ENCODE data around the gene PCDHGA2. TPM values are rescaled to one million over a fixed set of nuclear protein-coding genes. Genes with fewer than 3 reads are reported as not detected.

The PCDHGA2 gene
- 0.21 and 0.26 TPM in 2 replicates for polyA plus RNA-seq
- polyA minus RNA-seq: 1.0 and 1.2 TPM in 2 replicates

DNA sequence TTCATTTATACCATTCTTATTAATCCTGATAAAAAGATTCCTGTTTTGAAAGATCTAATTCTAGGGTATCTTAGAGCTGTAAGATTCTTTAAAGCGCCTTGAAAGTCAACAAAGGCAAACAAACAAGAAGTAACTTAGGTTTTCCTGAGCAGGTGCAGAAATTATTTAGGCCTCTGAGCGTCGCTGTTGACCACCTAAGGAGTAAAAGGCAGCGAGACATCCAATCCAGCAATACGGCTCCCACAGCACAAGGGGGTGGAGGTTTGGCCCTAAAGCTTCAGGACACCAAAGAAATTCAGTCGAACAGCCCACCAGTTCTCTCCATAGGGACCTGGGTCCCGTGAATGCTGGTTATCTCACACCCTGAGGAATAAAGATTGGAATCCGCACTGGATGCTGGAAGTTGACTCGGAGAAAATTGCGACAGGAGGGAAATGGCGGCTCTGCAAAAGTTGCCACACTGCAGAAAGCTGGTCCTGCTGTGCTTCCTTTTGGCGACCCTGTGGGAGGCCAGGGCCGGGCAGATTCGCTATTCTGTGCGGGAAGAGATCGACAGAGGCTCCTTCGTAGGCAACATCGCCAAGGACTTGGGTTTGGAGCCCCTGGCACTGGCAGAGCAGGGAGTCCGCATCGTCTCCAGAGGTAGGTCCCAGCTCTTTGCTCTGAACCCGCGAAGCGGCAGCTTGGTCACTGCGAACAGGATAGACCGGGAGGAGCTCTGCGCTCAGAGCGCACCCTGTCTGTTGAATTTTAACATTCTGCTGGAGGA, at the start of gene PCDHGA2:
TSS of gene PCDHGA2 (plus strand) at position 223 of the 769 bp plus-strand sequence.
- H3F3A ChIP-seq (ENCODE audit: insufficient read depth, low read length, poor library complexity, severe bottlenecking): no peaks in the 10 kb centered on the region
- H4K20me1 ChIP-seq (ENCODE audit: insufficient read depth): no peaks in the 10 kb centered on the region
- no peaks in the 10 kb centered on the region for H3K9me2 ChIP-seq (ENCODE audit: insufficient read depth, low read length)
- TF ChIP-seq EZH2 (IDR thresholded peaks at IDR 0.05; ENCODE audit: borderline replicate concordance, insufficient read depth, low read length, poor library complexity, severe bottlenecking): no peak
- no peak for TF ChIP-seq POLR2AphosphoS5 (IDR thresholded peaks at IDR 0.05)
- TF ChIP-seq, protein P1, sequence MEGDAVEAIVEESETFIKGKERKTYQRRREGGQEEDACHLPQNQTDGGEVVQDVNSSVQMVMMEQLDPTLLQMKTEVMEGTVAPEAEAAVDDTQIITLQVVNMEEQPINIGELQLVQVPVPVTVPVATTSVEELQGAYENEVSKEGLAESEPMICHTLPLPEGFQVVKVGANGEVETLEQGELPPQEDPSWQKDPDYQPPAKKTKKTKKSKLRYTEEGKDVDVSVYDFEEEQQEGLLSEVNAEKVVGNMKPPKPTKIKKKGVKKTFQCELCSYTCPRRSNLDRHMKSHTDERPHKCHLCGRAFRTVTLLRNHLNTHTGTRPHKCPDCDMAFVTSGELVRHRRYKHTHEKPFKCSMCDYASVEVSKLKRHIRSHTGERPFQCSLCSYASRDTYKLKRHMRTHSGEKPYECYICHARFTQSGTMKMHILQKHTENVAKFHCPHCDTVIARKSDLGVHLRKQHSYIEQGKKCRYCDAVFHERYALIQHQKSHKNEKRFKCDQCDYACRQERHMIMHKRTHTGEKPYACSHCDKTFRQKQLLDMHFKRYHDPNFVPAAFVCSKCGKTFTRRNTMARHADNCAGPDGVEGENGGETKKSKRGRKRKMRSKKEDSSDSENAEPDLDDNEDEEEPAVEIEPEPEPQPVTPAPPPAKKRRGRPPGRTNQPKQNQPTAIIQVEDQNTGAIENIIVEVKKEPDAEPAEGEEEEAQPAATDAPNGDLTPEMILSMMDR (IDR thresholded peaks at IDR 0.05; ENCODE audit: poor library complexity, severe bottlenecking): no peak
- no peak for TF ChIP-seq TAF1 (IDR thresholded peaks at IDR 0.05; ENCODE audit: low read depth)
- H3K36me3 ChIP-seq (ENCODE audit: insufficient read depth, low read length): no peaks in the 10 kb centered on the region
- H3K27me3 ChIP-seq (ENCODE audit: insufficient read depth, low read depth, low read length): no peaks in the 10 kb centered on the region
- no peak within 1 kb of the TSS for H3K9ac ChIP-seq (ENCODE audit: low read length)
- no peak within 1 kb of the TSS for H3K4me3 ChIP-seq (ENCODE audit: low read length)
- H2AFZ ChIP-seq (ENCODE audit: low read depth, low read length): no peak within 1 kb of the TSS
- no peak within 1 kb of the TSS for H3K27ac ChIP-seq (ENCODE audit: low read length)
- H3K79me2 ChIP-seq (replicated peaks; ENCODE audit: insufficient read depth, low read length): no peaks in the 10 kb centered on the region
- no peaks in the 10 kb centered on the region for H3K9me3 ChIP-seq (ENCODE audit: low read length)
- H3K4me2 ChIP-seq (ENCODE audit: low read length): no peak within 1 kb of the TSS

DNA sequence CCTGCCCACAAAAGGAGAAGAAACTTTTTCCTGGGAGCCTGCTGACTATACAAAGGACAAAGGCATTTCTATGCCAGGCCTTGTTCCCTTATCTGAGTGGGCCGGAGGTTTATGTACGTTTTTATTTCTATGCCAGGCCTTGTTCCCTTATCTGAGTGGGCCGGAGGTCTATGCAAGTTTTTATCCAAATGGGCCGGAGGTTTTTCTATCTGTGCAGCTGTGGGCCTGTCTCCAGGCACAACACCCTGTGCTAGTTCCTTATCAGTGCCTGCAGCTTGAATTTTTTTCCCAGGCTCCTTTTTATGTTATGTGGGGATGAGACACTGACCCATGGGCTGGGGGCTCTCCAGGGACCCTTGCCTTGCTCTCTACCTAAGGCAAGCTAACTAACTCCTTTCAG, 40.2 kb upstream of the PCDHGA2 start:
- Histone ChIP-seq H3K4me3 (ENCODE audit: low read length) (no peak overlapping the region), H3K27me3 (ENCODE audit: insufficient read depth, low read depth, low read length) (no peaks in the 10 kb centered on the region), H3K27ac (ENCODE audit: low read length) (no peak overlapping the region), H2AFZ (ENCODE audit: low read depth, low read length) (no peak overlapping the region), H4K20me1 (ENCODE audit: insufficient read depth) (no peaks in the 10 kb centered on the region), H3K79me2 (replicated peaks; ENCODE audit: insufficient read depth, low read length) (no peaks in the 10 kb centered on the region), H3K36me3 (ENCODE audit: insufficient read depth, low read length) (no peaks in the 10 kb centered on the region), H3K4me2 (ENCODE audit: low read length) (no peak overlapping the region), H3K9ac (ENCODE audit: low read length) (no peak overlapping the region), H3K9me3 (ENCODE audit: low read length) (no peaks in the 10 kb centered on the region), H3F3A (ENCODE audit: insufficient read depth, low read length, poor library complexity, severe bottlenecking) (no peaks in the 10 kb centered on the region), H3K9me2 (ENCODE audit: insufficient read depth, low read length) (no peaks in the 10 kb centered on the region)
- TF ChIP-seq EP300 (conservative IDR thresholded peaks at IDR 0.05; ENCODE audit: poor library complexity, severe bottlenecking): no peak
- TF ChIP-seq EZH2 (IDR thresholded peaks at IDR 0.05; ENCODE audit: borderline replicate concordance, insufficient read depth, low read length, poor library complexity, severe bottlenecking): no peak
- TF ChIP-seq, protein P2, sequence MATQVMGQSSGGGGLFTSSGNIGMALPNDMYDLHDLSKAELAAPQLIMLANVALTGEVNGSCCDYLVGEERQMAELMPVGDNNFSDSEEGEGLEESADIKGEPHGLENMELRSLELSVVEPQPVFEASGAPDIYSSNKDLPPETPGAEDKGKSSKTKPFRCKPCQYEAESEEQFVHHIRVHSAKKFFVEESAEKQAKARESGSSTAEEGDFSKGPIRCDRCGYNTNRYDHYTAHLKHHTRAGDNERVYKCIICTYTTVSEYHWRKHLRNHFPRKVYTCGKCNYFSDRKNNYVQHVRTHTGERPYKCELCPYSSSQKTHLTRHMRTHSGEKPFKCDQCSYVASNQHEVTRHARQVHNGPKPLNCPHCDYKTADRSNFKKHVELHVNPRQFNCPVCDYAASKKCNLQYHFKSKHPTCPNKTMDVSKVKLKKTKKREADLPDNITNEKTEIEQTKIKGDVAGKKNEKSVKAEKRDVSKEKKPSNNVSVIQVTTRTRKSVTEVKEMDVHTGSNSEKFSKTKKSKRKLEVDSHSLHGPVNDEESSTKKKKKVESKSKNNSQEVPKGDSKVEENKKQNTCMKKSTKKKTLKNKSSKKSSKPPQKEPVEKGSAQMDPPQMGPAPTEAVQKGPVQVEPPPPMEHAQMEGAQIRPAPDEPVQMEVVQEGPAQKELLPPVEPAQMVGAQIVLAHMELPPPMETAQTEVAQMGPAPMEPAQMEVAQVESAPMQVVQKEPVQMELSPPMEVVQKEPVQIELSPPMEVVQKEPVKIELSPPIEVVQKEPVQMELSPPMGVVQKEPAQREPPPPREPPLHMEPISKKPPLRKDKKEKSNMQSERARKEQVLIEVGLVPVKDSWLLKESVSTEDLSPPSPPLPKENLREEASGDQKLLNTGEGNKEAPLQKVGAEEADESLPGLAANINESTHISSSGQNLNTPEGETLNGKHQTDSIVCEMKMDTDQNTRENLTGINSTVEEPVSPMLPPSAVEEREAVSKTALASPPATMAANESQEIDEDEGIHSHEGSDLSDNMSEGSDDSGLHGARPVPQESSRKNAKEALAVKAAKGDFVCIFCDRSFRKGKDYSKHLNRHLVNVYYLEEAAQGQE (IDR thresholded peaks at IDR 0.05; ENCODE audit: borderline replicate concordance): no peak
- no peak for TF ChIP-seq SMC3 (conservative IDR thresholded peaks at IDR 0.05; ENCODE audit: poor library complexity)

DNA sequence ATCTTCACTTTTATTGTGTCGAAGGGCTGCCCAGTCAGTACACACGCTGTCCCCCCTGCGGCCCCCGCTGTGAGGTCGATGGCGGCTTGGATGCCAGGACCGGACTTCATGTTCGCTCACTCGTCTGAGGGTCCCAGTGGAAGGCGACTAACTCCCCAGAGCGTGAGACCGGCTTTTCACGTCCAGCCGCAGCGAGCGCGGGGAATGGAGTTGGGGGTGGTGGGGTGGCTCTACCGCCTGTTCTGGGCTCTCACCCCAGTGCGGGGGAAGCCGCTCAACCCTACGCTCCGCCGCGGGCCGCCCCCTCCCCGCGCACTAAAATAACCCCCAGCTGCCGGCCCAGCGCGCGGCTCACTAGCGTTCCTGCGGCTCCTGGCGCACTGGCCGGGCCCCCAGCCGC, 34.8 kb upstream of the PCDHGA2 start, which contains the start of gene SLC25A2:
TSS of gene SLC25A2 (minus strand) at position 294 of the 400 bp plus-strand sequence. CDS start at position 110, 184 bp downstream.
- no peaks in the 10 kb centered on the region for H3F3A ChIP-seq (ENCODE audit: insufficient read depth, low read length, poor library complexity, severe bottlenecking)
- no peak within 1 kb of the TSS for H3K4me2 ChIP-seq (ENCODE audit: low read length)
- peaks cover 21% of the 10 kb centered on the region for H3K9me3 ChIP-seq (ENCODE audit: low read length)
- no peak within 1 kb of the TSS for H3K9ac ChIP-seq (ENCODE audit: low read length)
- no peaks in the 10 kb centered on the region for H4K20me1 ChIP-seq (ENCODE audit: insufficient read depth)
- H3K4me3 ChIP-seq (ENCODE audit: low read length): no peak within 1 kb of the TSS
- H3K79me2 ChIP-seq (replicated peaks; ENCODE audit: insufficient read depth, low read length): no peaks in the 10 kb centered on the region
- H3K27ac ChIP-seq (ENCODE audit: low read length): no peak within 1 kb of the TSS
- H3K27me3 ChIP-seq (ENCODE audit: insufficient read depth, low read depth, low read length): no peaks in the 10 kb centered on the region
- no peak within 1 kb of the TSS for H2AFZ ChIP-seq (ENCODE audit: low read depth, low read length)
- no peaks in the 10 kb centered on the region for H3K36me3 ChIP-seq (ENCODE audit: insufficient read depth, low read length)
- no peaks in the 10 kb centered on the region for H3K9me2 ChIP-seq (ENCODE audit: insufficient read depth, low read length)
- TF ChIP-seq EP300 (conservative IDR thresholded peaks at IDR 0.05; ENCODE audit: poor library complexity, severe bottlenecking) (no peak), SMC3 (conservative IDR thresholded peaks at IDR 0.05; ENCODE audit: poor library complexity) (no peak), EZH2 (IDR thresholded peaks at IDR 0.05; ENCODE audit: borderline replicate concordance, insufficient read depth, low read length, poor library complexity, severe bottlenecking) (no peak), TAF1 (IDR thresholded peaks at IDR 0.05; ENCODE audit: low read depth) (no peak), MXI1 (conservative IDR thresholded peaks at IDR 0.05; ENCODE audit: poor library complexity, severe bottlenecking) (no peak), RAD21 (conservative IDR thresholded peaks at IDR 0.05) (no peak)
- TF ChIP-seq, protein P1 (IDR thresholded peaks at IDR 0.05; ENCODE audit: poor library complexity, severe bottlenecking): no peak
- TF ChIP-seq, protein P2 (IDR thresholded peaks at IDR 0.05; ENCODE audit: borderline replicate concordance): no peak

All from neural cell (in vitro differentiated cells).